IMR-90 (cell line): ENCODE results near the gene SLC5A7. TPM values are rescaled to one million over a fixed set of nuclear protein-coding genes. Genes with fewer than 3 reads are reported as not detected.

Source experiments
- ATAC-seq: fragments of 200-7000 bp; cut with Tn5 transposase; 2 replicates; pipeline ENCODE4 v1.9.1; 2020; ENCODE audit warnings: low read depth, mild to moderate bottlenecking, moderate library complexity
- BruUV-seq: library from RNA; stranded (reverse); fragments of 400-500 nt; replicated peaks from 2 replicates; lab custom pipeline; 2021; lab: Mats Ljungman, UMichigan
- CTCF ChIA-PET: fragments of 300-600 bp; formaldehyde crosslinking; extraction: SDS; loops from one replicate; lab custom pipeline; 2021; ENCODE audit warnings: antibody characterized with exemption; lab: Yijun Ruan, JAX
- POLR2A ChIA-PET: fragments of 300-600 bp; sonication (Branson Sonifier 250); formaldehyde crosslinking; loops from one replicate; lab custom pipeline; 2022; ENCODE audit warnings: antibody characterized with exemption; ENCODE audit not compliant: unreplicated experiment; lab: Charles Lee
- DNase-seq: peaks from one replicate; pipeline ENCODE4 v3.0.0; 2013
- H2AFZ ChIP-seq: replicated peaks from 2 replicates; pipeline ENCODE3; 2013; ENCODE audit warnings: low read length, mild to moderate bottlenecking; ENCODE audit not compliant: poor library complexity
- H2AK5ac ChIP-seq: 2 replicates; pipeline ENCODE4 v1.6.1; 2013; ENCODE audit warnings: low read depth, low read length, inconsistent platforms
- H2AK9ac ChIP-seq: replicated peaks from 2 replicates; pipeline ENCODE3; 2013; ENCODE audit warnings: mild to moderate bottlenecking, low read depth, low read length, moderate library complexity; ENCODE audit not compliant: poor library complexity
- H2BK120ac ChIP-seq: 2 replicates; pipeline ENCODE4 v1.6.1; 2013; ENCODE audit warnings: low read depth, low read length, inconsistent platforms
- H2BK15ac ChIP-seq: 3 replicates; pipeline ENCODE4 v1.6.1; 2013; ENCODE audit warnings: low read depth, low read length, inconsistent platforms
- H2BK20ac ChIP-seq: 2 replicates; pipeline ENCODE4 v1.6.1; 2013; ENCODE audit warnings: low read depth, mild to moderate bottlenecking, inconsistent platforms, low read length, moderate library complexity
- H2BK5ac ChIP-seq: 2 replicates; pipeline ENCODE4 v1.6.1; 2013; ENCODE audit warnings: mild to moderate bottlenecking, low read depth, low read length, inconsistent platforms; ENCODE audit not compliant: poor library complexity, severe bottlenecking
- H3K14ac ChIP-seq: replicated peaks from 2 replicates; pipeline ENCODE4 v1.6.1; 2013; ENCODE audit warnings: low read depth, low read length, inconsistent platforms
- H3K18ac ChIP-seq: 2 replicates; pipeline ENCODE4 v1.6.1; 2013; ENCODE audit warnings: low read depth, low read length, control low read depth
- H3K23ac ChIP-seq: 2 replicates; pipeline ENCODE4 v1.6.1; 2013; ENCODE audit warnings: low read depth, low read length, inconsistent platforms
- H3K27ac ChIP-seq: 2 replicates; pipeline ENCODE4 v1.5.1; 2013; ENCODE audit warnings: mild to moderate bottlenecking, control low read depth, low read length; ENCODE audit not compliant: insufficient read depth
- H3K27me3 ChIP-seq: 2 replicates; pipeline ENCODE4 v1.6.1; 2013; ENCODE audit warnings: low read length; ENCODE audit not compliant: control insufficient read depth, insufficient read depth
- H3K36me3 ChIP-seq: 2 replicates; pipeline ENCODE4 v1.6.1; 2013; ENCODE audit warnings: low read length, mixed read lengths; ENCODE audit not compliant: control insufficient read depth, insufficient read depth
- H3K4ac ChIP-seq: 2 replicates; pipeline ENCODE4 v1.6.1; 2013; ENCODE audit warnings: low read depth, low read length, inconsistent platforms
- H3K4me1 ChIP-seq: 2 replicates; pipeline ENCODE4 v1.6.1; 2013; ENCODE audit warnings: low read length, mixed read lengths; ENCODE audit not compliant: control insufficient read depth, insufficient read depth
- H3K4me2 ChIP-seq: 2 replicates; pipeline ENCODE4 v1.6.1; 2013; ENCODE audit warnings: low read depth, mild to moderate bottlenecking, control low read depth, low read length, moderate library complexity
- H3K4me3 ChIP-seq: 2 replicates; pipeline ENCODE4 v1.5.1; 2013; ENCODE audit warnings: low read depth, mild to moderate bottlenecking, control low read depth, low read length, moderate library complexity; ENCODE audit not compliant: insufficient read depth
- H3K56ac ChIP-seq: 2 replicates; pipeline ENCODE4 v1.6.1; 2013; ENCODE audit warnings: low read length, inconsistent platforms; ENCODE audit not compliant: insufficient read depth; ENCODE audit errors: extremely low read depth
- H3K79me1 ChIP-seq, 2 experiments: 2 replicates each; pipeline ENCODE4 v1.6.1; 2013; ENCODE audit warnings: low read length in 2 of 2, inconsistent platforms in 1 of 2, low read depth in 1 of 2
- H3K9ac ChIP-seq: 2 replicates; pipeline ENCODE4 v1.6.1; 2013; ENCODE audit warnings: low read depth, low read length, control low read depth
- H3K9me1 ChIP-seq: 2 replicates; pipeline ENCODE4 v1.6.1; 2013; ENCODE audit warnings: low read length, inconsistent platforms; ENCODE audit not compliant: insufficient read depth
- H3K9me3 ChIP-seq: 2 replicates; pipeline ENCODE4 v1.6.1; 2013; ENCODE audit warnings: low read length; ENCODE audit not compliant: control insufficient read depth, insufficient read depth
- H4K20me1 ChIP-seq: 2 replicates; pipeline ENCODE4 v1.6.1; 2013; ENCODE audit warnings: low read length, inconsistent platforms; ENCODE audit not compliant: insufficient read depth
- H4K5ac ChIP-seq: 2 replicates; pipeline ENCODE4 v1.6.1; 2013; ENCODE audit warnings: mild to moderate bottlenecking, low read depth, low read length, control low read depth
- H4K8ac ChIP-seq, 2 experiments: 2 replicates each; pipeline ENCODE4 v1.6.1; 2013; ENCODE audit warnings: low read depth in 2 of 2, low read length in 2 of 2, control low read depth in 1 of 2, inconsistent platforms in 1 of 2
- H4K91ac ChIP-seq: 2 replicates; pipeline ENCODE4 v1.6.1; 2013; ENCODE audit warnings: low read depth, low read length, inconsistent platforms; ENCODE audit not compliant: insufficient read depth
- BHLHE40 ChIP-seq: fragments of 150-350 bp; IDR thresholded peaks from 2 replicates; pipeline ENCODE4 v1.6.1; 2016; ENCODE audit warnings: mild to moderate bottlenecking, low read depth, low read length
- CEBPB ChIP-seq: IDR thresholded peaks from 2 replicates; pipeline ENCODE4 v1.6.1; 2012; ENCODE audit warnings: low read depth, low read length, improper control_type of control experiment
- CHD1 ChIP-seq: IDR thresholded peaks from 2 replicates; pipeline ENCODE4 v1.6.1; 2012; ENCODE audit warnings: low read depth, low read length, improper control_type of control experiment
- FOS ChIP-seq: fragments of 150-350 bp; IDR thresholded peaks from 2 replicates; pipeline ENCODE4 v1.6.1; 2016; ENCODE audit warnings: low read depth, low read length
- MAFK ChIP-seq: IDR thresholded peaks from 2 replicates; pipeline ENCODE4 v1.6.1; 2012; ENCODE audit warnings: low read depth, low read length, improper control_type of control experiment
- RAD21 ChIP-seq: IDR thresholded peaks from 2 replicates; pipeline ENCODE4 v1.6.1; 2012; ENCODE audit warnings: low read length, improper control_type of control experiment
- RCOR1 ChIP-seq: IDR thresholded peaks from 2 replicates; pipeline ENCODE4 v1.6.1; 2012; ENCODE audit warnings: mild to moderate bottlenecking, low read length, improper control_type of control experiment; ENCODE audit not compliant: insufficient replicate concordance
- RFX5 ChIP-seq: IDR thresholded peaks from 2 replicates; pipeline ENCODE4 v1.8.0; 2012; ENCODE audit warnings: low read depth, mild to moderate bottlenecking, low read length, moderate library complexity
- SMC3 ChIP-seq: fragments of 150-350 bp; IDR thresholded peaks from 2 replicates; pipeline ENCODE4 v1.6.1; 2016; ENCODE audit warnings: low read depth, mild to moderate bottlenecking, antibody characterized with exemption, low read length, moderate library complexity
- WGBS, 2 experiments: methylation state at CpG; one replicate each; pipeline versions ENCODE4 v1.1.5 to v1.1.7; 2013; ENCODE audit warnings: missing lambda C conversion rate in 2 of 2; ENCODE audit not compliant: insufficient read length in 1 of 2; ENCODE audit errors: extremely low coverage in 2 of 2; 5-methylcytosine and 5-hydroxymethylcytosine counted together
- dilution Hi-C: fragments of 300-500 bp; cut with HindIII; formaldehyde crosslinking; loops from one replicate; pipeline ENCODE4 v1.14.3; 2018; ENCODE audit warnings: low sequenced_read_pairs; ENCODE audit not compliant: unreplicated experiment
- in situ Hi-C: fragments of 300-500 bp; cut with MboI; formaldehyde crosslinking; loops from 3 replicates; pipeline ENCODE4 v1.14.3; 2019; ENCODE audit warnings: low sequenced_read_pairs, inconsistent platforms, mixed read lengths
- intact Hi-C: fragments of 100-400 bp; cut with micrococcal nuclease; formaldehyde crosslinking; loops from 2 replicates; pipeline ENCODE4 v1.10.0; 2022
- polyA plus RNA-seq, 3 experiments: library from polyadenylated mRNA; depleted of rRNA; stranded (reverse); fragments of >200 nt; gene quantifications; 2 replicates each; pipeline ENCODE4 v1.2.3, GENCODE V29; 2012; ENCODE audit warnings: low replicate concordance in 1 of 3
- total RNA-seq: library from RNA; depleted of rRNA; stranded (reverse); fragments of >200 nt; gene quantifications from 2 replicates; pipeline ENCODE4 v1.2.3, GENCODE V29; 2012
- TF ChIP-seq, protein P1 (sequence below): fragments of 150-350 bp; IDR thresholded peaks from 2 replicates; pipeline ENCODE4 v1.6.1; 2017; ENCODE audit warnings: mild to moderate bottlenecking, antibody characterized with exemption, low read length, low read depth
- TF ChIP-seq, protein P2 (sequence below): conservative IDR thresholded peaks from 2 replicates; pipeline ENCODE4 v1.5.1; 2012; ENCODE audit warnings: mild to moderate bottlenecking, low read depth, low read length, improper control_type of control experiment

The SLC5A7 gene
- total and polyA plus RNA-seq, 2 of the 4 experiments (the other 2 are of a cell fraction): not detected

GRCh38 chr2:108031471-108031941 is 45.2 kb downstream of the SLC5A7 start:
- no peak overlapping the region for H4K91ac ChIP-seq
- no peak overlapping the region for H3K23ac ChIP-seq
- H2BK5ac ChIP-seq: no peak overlapping the region
- no peaks in the 10 kb centered on the region for H3K79me1 ChIP-seq
- CTCF ChIA-PET: no interaction called here
- TF ChIP-seq CEBPB: no peak
- TF ChIP-seq FOS: no peak
- no peak for TF ChIP-seq CHD1
- no peak for TF ChIP-seq SMC3
- TF ChIP-seq RCOR1: no peak
- TF ChIP-seq MAFK: no peak
- TF ChIP-seq, protein P1, sequence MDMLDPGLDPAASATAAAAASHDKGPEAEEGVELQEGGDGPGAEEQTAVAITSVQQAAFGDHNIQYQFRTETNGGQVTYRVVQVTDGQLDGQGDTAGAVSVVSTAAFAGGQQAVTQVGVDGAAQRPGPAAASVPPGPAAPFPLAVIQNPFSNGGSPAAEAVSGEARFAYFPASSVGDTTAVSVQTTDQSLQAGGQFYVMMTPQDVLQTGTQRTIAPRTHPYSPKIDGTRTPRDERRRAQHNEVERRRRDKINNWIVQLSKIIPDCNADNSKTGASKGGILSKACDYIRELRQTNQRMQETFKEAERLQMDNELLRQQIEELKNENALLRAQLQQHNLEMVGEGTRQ: no peak
- TF ChIP-seq, protein P2, sequence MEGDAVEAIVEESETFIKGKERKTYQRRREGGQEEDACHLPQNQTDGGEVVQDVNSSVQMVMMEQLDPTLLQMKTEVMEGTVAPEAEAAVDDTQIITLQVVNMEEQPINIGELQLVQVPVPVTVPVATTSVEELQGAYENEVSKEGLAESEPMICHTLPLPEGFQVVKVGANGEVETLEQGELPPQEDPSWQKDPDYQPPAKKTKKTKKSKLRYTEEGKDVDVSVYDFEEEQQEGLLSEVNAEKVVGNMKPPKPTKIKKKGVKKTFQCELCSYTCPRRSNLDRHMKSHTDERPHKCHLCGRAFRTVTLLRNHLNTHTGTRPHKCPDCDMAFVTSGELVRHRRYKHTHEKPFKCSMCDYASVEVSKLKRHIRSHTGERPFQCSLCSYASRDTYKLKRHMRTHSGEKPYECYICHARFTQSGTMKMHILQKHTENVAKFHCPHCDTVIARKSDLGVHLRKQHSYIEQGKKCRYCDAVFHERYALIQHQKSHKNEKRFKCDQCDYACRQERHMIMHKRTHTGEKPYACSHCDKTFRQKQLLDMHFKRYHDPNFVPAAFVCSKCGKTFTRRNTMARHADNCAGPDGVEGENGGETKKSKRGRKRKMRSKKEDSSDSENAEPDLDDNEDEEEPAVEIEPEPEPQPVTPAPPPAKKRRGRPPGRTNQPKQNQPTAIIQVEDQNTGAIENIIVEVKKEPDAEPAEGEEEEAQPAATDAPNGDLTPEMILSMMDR: no peak
- no peak for TF ChIP-seq RAD21
- no peak for TF ChIP-seq RFX5
- TF ChIP-seq BHLHE40: no peak
- no peak overlapping the region for H2AFZ ChIP-seq
- no peak overlapping the region for H4K8ac ChIP-seq
- in situ Hi-C loops (no loop called here), intact Hi-C loops (no loop called here), dilution Hi-C loops (no loop called here)
- no peak overlapping the region for H2BK20ac ChIP-seq
- no peak overlapping the region for H3K14ac ChIP-seq
- H3K56ac ChIP-seq: no peak overlapping the region
- no peak overlapping the region for H2BK15ac ChIP-seq
- POLR2A ChIA-PET: no interaction called here
- ATAC-seq: no peak
- no peak overlapping the region for H3K9ac ChIP-seq
- H3K36me3 ChIP-seq: no peaks in the 10 kb centered on the region
- H3K18ac ChIP-seq: no peak overlapping the region
- no peak overlapping the region for H2BK120ac ChIP-seq
- H3K4me3 ChIP-seq: no peak overlapping the region
- H3K27me3 ChIP-seq: no peaks in the 10 kb centered on the region
- H3K4ac ChIP-seq: no peak overlapping the region
- DNase-seq: no peak
- no peaks in the 10 kb centered on the region for H4K20me1 ChIP-seq
- 88% methylated on average over 8 of the region's 23 CpGs; no CpG with 5 or more reads in 1 of the 2 experiments for WGBS, 2 experiments
- no peak overlapping the region for H3K4me2 ChIP-seq
- H3K27ac ChIP-seq: no peak overlapping the region
- no peak overlapping the region for H2AK5ac ChIP-seq
- BruUV-seq: no TSS peak
- H3K9me3 ChIP-seq: no peaks in the 10 kb centered on the region; the same call in 1 of the 2 replicates
- H3K9me1 ChIP-seq: no peaks in the 10 kb centered on the region
- H2AK9ac ChIP-seq: no peak overlapping the region
- H3K4me1 ChIP-seq: no peaks in the 10 kb centered on the region
- no peak overlapping the region for H4K5ac ChIP-seq
